ENCODE measurements around the gene SERPINB10.

- TF ChIP-seq CTCF (IDR thresholded peaks at IDR 0.05) = no peak
- TF ChIP-seq POLR2A (IDR thresholded peaks at IDR 0.05) = no peak
- no peak for TF ChIP-seq EP300 (IDR thresholded peaks at IDR 0.05)
These were observed 16.8 kb upstream of the SERPINB10 start for GRCh38 chr18:63890950-63891304.
